T47D (cell line): ENCODE data around the gene KLRC3.
"Not testable (repeated sequence)": the region's sequence is repeated elsewhere in the genome, so short reads cannot be mapped to it uniquely, and the experiment has no call there.

Source experiments
- DNase-seq, 2 experiments: peaks; one replicate each; pipeline versions ENCODE4 v3.0.0 to v3.0.0-alpha.2; 2011 to 2012; ENCODE audit warnings: low read depth in 1 of 2, low spot score in 1 of 2
- JUND ChIP-seq: IDR thresholded peaks from 2 replicates; pipeline ENCODE4 v1.6.1; 2012; ENCODE audit warnings: low read depth
- in situ Hi-C: cut with HindIII; loops from 2 replicates; pipeline ENCODE4 v1.10.0; 2016; ENCODE audit warnings: low sequenced_read_pairs, low pct_unique_long_range_greater_than_20kb

Gene KLRC3

GRCh38 chr12:10420334-10420733 lies at the start of gene KLRC3:
Gene KLRC3, minus strand, starts transcription at chr12:10420595. Its CDS starts 45 bp downstream, at chr12:10420550.
- DNase-seq, in situ Hi-C loops: not testable (repeated sequence)

GRCh38 chr12:10469701-10470100 lies 49.3 kb upstream of the KLRC3 start:
- in situ Hi-C loops = no loop called here

GRCh38 chr12:10466311-10466710 lies 45.9 kb upstream of the KLRC3 start:
- in situ Hi-C loops = no loop called here
- DNase-seq = no peak
- no peak for TF ChIP-seq JUND

More at GRCh38 chr12:10469701-10470100, 49.3 kb upstream of the KLRC3 start:
- no peak for TF ChIP-seq JUND
- no peak for DNase-seq

- no peak for TF ChIP-seq JUND
- DNase-seq = peak in 1 of 2 experiments; percentile 2
- in situ Hi-C loops = no loop called here
Observed at GRCh38 chr12:10457760-10458159, 37.4 kb upstream of the KLRC3 start.

GRCh38 chr12:10456856-10457255 lies 36.5 kb upstream of the KLRC3 start:
- in situ Hi-C loops = no loop called here
- TF ChIP-seq JUND = no peak
- DNase-seq = no peak

GRCh38 chr12:10455766-10456165 lies 35.4 kb upstream of the KLRC3 start:
- in situ Hi-C loops = no loop called here
- TF ChIP-seq JUND = no peak
- no peak for DNase-seq

GRCh38 chr12:10454531-10454930 lies 34.1 kb upstream of the KLRC3 start:
- in situ Hi-C loops = no loop called here
- no peak for TF ChIP-seq JUND

GRCh38 chr12:10453156-10453555 lies 32.8 kb upstream of the KLRC3 start, which contains the start of gene KLRC1:
Gene KLRC1, minus strand, starts transcription at chr12:10453377. Its CDS starts 2,221 bp downstream, at chr12:10451156.
- no peak for DNase-seq
- in situ Hi-C loops = no loop called here
- TF ChIP-seq JUND = no peak

More at GRCh38 chr12:10454531-10454930, 34.1 kb upstream of the KLRC3 start:
- DNase-seq = no peak

GRCh38 chr12:10448236-10448635 lies 27.8 kb upstream of the KLRC3 start:
- no peak for DNase-seq
- no peak for TF ChIP-seq JUND
- in situ Hi-C loops = no loop called here

GRCh38 chr12:10446052-10446451 lies 25.7 kb upstream of the KLRC3 start:
- in situ Hi-C loops = not testable (repeated sequence)

GRCh38 chr12:10441144-10441543 lies 20.7 kb upstream of the KLRC3 start:
- in situ Hi-C loops, DNase-seq: not testable (repeated sequence)

More at GRCh38 chr12:10446052-10446451, 25.7 kb upstream of the KLRC3 start:
- not testable (repeated sequence) for DNase-seq

GRCh38 chr12:10439608-10440274 lies 19.3 kb upstream of the KLRC3 start:
- DNase-seq = peak in 1 of 2 experiments; percentile 18
- in situ Hi-C loops = not testable (repeated sequence)

- in situ Hi-C loops, DNase-seq: not testable (repeated sequence)
Observed at GRCh38 chr12:10437601-10438000, 17.2 kb upstream of the KLRC3 start.

- in situ Hi-C loops = not testable (repeated sequence)
Observed at GRCh38 chr12:10435816-10436215, 15.4 kb upstream of the KLRC3 start, which contains the start of gene KLRC2. Gene KLRC2, minus strand, starts transcription at chr12:10436010. Its CDS starts 24 bp downstream, at chr12:10435986.

GRCh38 chr12:10430623-10431022 lies 10.2 kb upstream of the KLRC3 start:
- DNase-seq, in situ Hi-C loops: not testable (repeated sequence)

More at GRCh38 chr12:10435816-10436215, 15.4 kb upstream of the KLRC3 start, which contains the start of gene KLRC2:
- DNase-seq = not testable (repeated sequence)

GRCh38 chr12:10425938-10426337 lies 5.5 kb upstream of the KLRC3 start:
- DNase-seq, in situ Hi-C loops: not testable (repeated sequence)

GRCh38 chr12:10424260-10424899 lies 4.0 kb upstream of the KLRC3 start:
- DNase-seq, in situ Hi-C loops: not testable (repeated sequence)

GRCh38 chr12:10422159-10422558 lies 1.8 kb upstream of the KLRC3 start:
- in situ Hi-C loops, DNase-seq: not testable (repeated sequence)
